ENCODE data around the gene DUSP14. TPM values are rescaled to one million over a fixed set of nuclear protein-coding genes. Genes with fewer than 3 reads are reported as not detected.
"Not testable (repeated sequence)": the region's sequence is repeated elsewhere in the genome, so short reads cannot be mapped to it uniquely, and the experiment has no call there.

The DUSP14 gene
- total and polyA plus RNA-seq, 2 experiments from 2014 or later = 36.7 to 38.7 TPM

DNA sequence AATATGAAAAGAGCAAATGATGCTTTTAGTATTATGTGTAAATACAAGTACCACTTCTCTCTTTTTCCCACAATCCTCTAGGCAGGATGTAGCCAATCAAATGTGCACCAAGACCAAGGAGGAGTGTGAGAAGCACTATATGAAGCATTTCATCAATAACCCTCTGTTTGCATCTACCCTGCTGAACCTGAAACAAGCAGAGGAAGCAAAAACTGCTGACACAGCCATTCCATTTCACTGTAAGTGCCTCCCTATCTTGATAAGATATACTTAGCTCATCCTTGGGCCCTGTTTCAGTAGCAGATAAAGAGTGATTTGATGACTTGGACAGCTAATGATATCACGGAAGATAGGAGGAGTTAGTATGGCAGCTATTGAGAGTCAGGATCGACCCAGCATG, 49.3 kb upstream of the DUSP14 start (continued):
- TF ChIP-seq, protein P1, sequence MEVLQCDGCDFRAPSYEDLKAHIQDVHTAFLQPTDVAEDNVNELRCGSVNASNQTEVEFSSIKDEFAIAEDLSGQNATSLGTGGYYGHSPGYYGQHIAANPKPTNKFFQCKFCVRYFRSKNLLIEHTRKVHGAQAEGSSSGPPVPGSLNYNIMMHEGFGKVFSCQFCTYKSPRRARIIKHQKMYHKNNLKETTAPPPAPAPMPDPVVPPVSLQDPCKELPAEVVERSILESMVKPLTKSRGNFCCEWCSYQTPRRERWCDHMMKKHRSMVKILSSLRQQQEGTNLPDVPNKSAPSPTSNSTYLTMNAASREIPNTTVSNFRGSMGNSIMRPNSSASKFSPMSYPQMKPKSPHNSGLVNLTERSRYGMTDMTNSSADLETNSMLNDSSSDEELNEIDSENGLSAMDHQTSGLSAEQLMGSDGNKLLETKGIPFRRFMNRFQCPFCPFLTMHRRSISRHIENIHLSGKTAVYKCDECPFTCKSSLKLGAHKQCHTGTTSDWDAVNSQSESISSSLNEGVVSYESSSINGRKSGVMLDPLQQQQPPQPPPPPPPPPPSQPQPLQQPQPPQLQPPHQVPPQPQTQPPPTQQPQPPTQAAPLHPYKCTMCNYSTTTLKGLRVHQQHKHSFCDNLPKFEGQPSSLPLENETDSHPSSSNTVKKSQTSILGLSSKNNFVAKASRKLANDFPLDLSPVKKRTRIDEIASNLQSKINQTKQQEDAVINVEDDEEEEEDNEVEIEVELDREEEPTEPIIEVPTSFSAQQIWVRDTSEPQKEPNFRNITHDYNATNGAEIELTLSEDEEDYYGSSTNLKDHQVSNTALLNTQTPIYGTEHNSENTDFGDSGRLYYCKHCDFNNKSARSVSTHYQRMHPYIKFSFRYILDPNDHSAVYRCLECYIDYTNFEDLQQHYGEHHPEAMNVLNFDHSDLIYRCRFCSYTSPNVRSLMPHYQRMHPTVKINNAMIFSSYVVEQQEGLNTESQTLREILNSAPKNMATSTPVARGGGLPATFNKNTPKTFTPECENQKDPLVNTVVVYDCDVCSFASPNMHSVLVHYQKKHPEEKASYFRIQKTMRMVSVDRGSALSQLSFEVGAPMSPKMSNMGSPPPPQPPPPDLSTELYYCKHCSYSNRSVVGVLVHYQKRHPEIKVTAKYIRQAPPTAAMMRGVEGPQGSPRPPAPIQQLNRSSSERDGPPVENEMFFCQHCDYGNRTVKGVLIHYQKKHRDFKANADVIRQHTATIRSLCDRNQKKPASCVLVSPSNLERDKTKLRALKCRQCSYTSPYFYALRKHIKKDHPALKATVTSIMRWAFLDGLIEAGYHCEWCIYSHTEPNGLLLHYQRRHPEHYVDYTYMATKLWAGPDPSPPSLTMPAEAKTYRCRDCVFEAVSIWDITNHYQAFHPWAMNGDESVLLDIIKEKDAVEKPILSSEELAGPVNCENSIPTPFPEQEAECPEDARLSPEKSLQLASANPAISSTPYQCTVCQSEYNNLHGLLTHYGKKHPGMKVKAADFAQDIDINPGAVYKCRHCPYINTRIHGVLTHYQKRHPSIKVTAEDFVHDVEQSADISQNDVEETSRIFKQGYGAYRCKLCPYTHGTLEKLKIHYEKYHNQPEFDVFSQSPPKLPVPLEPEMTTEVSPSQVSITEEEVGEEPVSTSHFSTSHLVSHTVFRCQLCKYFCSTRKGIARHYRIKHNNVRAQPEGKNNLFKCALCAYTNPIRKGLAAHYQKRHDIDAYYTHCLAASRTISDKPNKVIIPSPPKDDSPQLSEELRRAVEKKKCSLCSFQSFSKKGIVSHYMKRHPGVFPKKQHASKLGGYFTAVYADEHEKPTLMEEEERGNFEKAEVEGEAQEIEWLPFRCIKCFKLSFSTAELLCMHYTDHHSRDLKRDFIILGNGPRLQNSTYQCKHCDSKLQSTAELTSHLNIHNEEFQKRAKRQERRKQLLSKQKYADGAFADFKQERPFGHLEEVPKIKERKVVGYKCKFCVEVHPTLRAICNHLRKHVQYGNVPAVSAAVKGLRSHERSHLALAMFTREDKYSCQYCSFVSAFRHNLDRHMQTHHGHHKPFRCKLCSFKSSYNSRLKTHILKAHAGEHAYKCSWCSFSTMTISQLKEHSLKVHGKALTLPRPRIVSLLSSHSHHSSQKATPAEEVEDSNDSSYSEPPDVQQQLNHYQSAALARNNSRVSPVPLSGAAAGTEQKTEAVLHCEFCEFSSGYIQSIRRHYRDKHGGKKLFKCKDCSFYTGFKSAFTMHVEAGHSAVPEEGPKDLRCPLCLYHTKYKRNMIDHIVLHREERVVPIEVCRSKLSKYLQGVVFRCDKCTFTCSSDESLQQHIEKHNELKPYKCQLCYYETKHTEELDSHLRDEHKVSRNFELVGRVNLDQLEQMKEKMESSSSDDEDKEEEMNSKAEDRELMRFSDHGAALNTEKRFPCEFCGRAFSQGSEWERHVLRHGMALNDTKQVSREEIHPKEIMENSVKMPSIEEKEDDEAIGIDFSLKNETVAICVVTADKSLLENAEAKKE (CRISPR knock-in tag; IDR thresholded peaks at IDR 0.05) = no peak
- TF ChIP-seq CREB1 (CRISPR knock-in tag; IDR thresholded peaks at IDR 0.05; ENCODE audit: low read depth) (no peak), ZNF114 (CRISPR knock-in tag; IDR thresholded peaks at IDR 0.05) (no peak), POLR2AphosphoS5 (IDR thresholded peaks at IDR 0.05; ENCODE audit: low read depth) (no peak)

DNA sequence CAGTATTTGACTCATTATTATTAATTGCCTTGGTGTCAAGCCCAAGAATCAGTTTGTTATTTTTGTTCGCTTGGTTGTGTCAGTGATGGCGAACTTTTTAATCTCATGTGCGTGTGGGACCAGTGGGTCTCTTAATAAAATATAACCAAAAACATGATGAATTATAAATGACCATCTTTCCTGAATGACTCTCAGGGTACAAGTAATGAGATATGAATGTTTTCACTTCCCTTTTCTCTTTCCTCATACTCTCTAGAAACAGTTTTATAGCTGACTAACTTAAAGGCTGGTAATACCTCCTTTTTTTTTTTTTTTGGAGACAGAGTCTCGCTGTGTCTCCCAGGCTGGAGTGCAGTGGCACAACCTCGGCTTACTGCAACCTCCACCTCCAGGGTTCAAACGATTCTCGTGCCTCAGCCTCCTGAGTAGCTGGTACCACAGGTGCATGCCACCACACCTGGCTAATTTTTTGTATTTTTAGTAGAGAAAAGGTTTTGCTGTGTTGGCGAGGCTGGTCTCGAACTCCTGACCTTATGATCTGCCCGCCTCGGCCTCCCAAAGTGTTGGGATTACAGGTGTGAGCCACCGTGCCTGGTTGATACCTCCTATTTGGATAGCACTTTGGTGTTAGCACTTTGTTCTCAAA, 48.2 kb upstream of the DUSP14 start:
- H3K4me3 ChIP-seq; H3K4me1 Mint-ChIP-seq; H4K20me1 ChIP-seq (replicated peaks; ENCODE audit: insufficient read depth); H2AFZ ChIP-seq; H3K27me3 Mint-ChIP-seq (ENCODE audit: insufficient read depth, low read depth, poor library complexity); H3K4me2 ChIP-seq; H3K27ac ChIP-seq (ENCODE audit: low read depth); H3K79me2 ChIP-seq (replicated peaks; ENCODE audit: insufficient read depth); H3F3A ChIP-seq (replicated peaks; ENCODE audit: low read depth); H3K4me3 Mint-ChIP-seq; H3K27me3 ChIP-seq (ENCODE audit: insufficient read depth); H3K9me3 Mint-ChIP-seq; DNase-seq (ENCODE audit: low spot score); H3K4me1 ChIP-seq (ENCODE audit: insufficient read depth); ATAC-seq; H3K9me2 ChIP-seq (ENCODE audit: insufficient read depth); H3K27ac Mint-ChIP-seq: not testable (repeated sequence)
- peaks cover 42% of the 10 kb centered on the region for H3K36me3 Mint-ChIP-seq (ENCODE audit: low read depth)
- peaks cover 10% of the 10 kb centered on the region; the same call in 1 of the 2 replicates for H3K36me3 ChIP-seq (ENCODE audit: insufficient read depth)

Data from GM23338 (cell line).